B cell (primary cell): ENCODE data around the gene RANBP3L. TPM values are rescaled to one million over a fixed set of nuclear protein-coding genes. Genes with fewer than 3 reads are reported as not detected.
A peak's percentile ranks its signal among the peaks of the same experiment; 100 is the strongest.

Experiments
- ATAC-seq: fragments of 200-7000 bp; cut with Tn5 transposase; one replicate; pipeline ENCODE4 v1.10.0; 2021; ENCODE audit warnings: low read depth, mild to moderate bottlenecking, moderate number of reproducible peaks, moderate library complexity
- CTCF ChIA-PET: fragments of 350-600 bp; sonication (Branson Sonifier 250); formaldehyde crosslinking; loops from one replicate; lab custom pipeline; 2021; ENCODE audit warnings: antibody characterized with exemption, inconsistent platforms; lab: Charles Lee
- POLR2A ChIA-PET: fragments of 350-600 bp; sonication (Branson Sonifier 250); formaldehyde crosslinking; loops from one replicate; lab custom pipeline; 2021; ENCODE audit warnings: antibody characterized with exemption; lab: Charles Lee
- DNase-seq: peaks from one replicate; pipeline ENCODE4 v3.0.0; 2013
- H2AFZ ChIP-seq: 2 replicates; pipeline ENCODE4 v1.6.1; 2012; ENCODE audit warnings: mild to moderate bottlenecking, low read depth, low read length; ENCODE audit not compliant: insufficient read depth, poor library complexity, severe bottlenecking
- H3K27ac ChIP-seq, 2 donors: 1 replicate in 1 of 2; 2 replicates in 1 of 2; pipeline ENCODE4 v1.5.1; 2012 to 2013; ENCODE audit warnings: low read length in 2 of 2, mild to moderate bottlenecking in 2 of 2, moderate library complexity in 1 of 2
- H3K27me3 ChIP-seq, 4 experiments: fragments of 200-600 bp in 1 of 4; sonication (generic) in 1 of 4; replicated peaks in 1 of 4; 1 replicate in 2 of 4; 2 replicates in 2 of 4; pipeline versions ENCODE4 v1.6.1 to v1.7.0; 2013 to 2016; ENCODE audit warnings: low read length in 3 of 4, mild to moderate bottlenecking in 2 of 4, mixed read lengths in 1 of 4, moderate library complexity in 1 of 4; ENCODE audit not compliant: insufficient read depth in 4 of 4, control insufficient read depth in 3 of 4; ENCODE audit errors: control extremely low read depth in 1 of 4
- H3K36me3 ChIP-seq, 2 experiments: replicated peaks in 1 of 2; 1 replicate in 1 of 2; 2 replicates in 1 of 2; pipeline versions ENCODE4 v1.6.1 to v1.7.1; 2013; ENCODE audit warnings: low read length in 1 of 2; ENCODE audit not compliant: insufficient read depth in 2 of 2, control insufficient read depth in 1 of 2; ENCODE audit errors: control extremely low read depth in 1 of 2, extremely low read depth in 1 of 2
- H3K4me1 ChIP-seq, 2 donors: fragments of 200-600 bp in 1 of 2; sonication (generic) in 1 of 2; 1 replicate in 1 of 2; 2 replicates in 1 of 2; pipeline versions ENCODE4 v1.5.1 to v1.6.1; 2013 to 2017; ENCODE audit warnings: low read length in 2 of 2; ENCODE audit not compliant: control insufficient read depth in 2 of 2, insufficient read depth in 2 of 2
- H3K4me2 ChIP-seq: replicated peaks from 2 replicates; pipeline ENCODE3; 2012; ENCODE audit warnings: mild to moderate bottlenecking, low read depth, low read length; ENCODE audit not compliant: poor library complexity, severe bottlenecking
- H3K4me3 ChIP-seq, 5 experiments: fragments of 200-600 bp in 1 of 5; sonication (generic) in 1 of 5; 1 replicate in 3 of 5; 2 replicates in 2 of 5; pipeline versions ENCODE4 v1.5.1 to v1.7.0; 2011 to 2016; ENCODE audit warnings: low read length in 4 of 5, mild to moderate bottlenecking in 4 of 5, low read depth in 2 of 5, control low read depth in 1 of 5, moderate library complexity in 1 of 5; ENCODE audit not compliant: insufficient read depth in 1 of 5; ENCODE audit errors: control extremely low read depth in 1 of 5, extremely low read depth in 1 of 5
- H3K79me2 ChIP-seq: fragments of 200-600 bp; sonication (generic); one replicate; pipeline ENCODE4 v1.6.0; 2016; ENCODE audit warnings: low read length; ENCODE audit not compliant: control insufficient read depth, insufficient read depth
- H3K9ac ChIP-seq: fragments of 200-600 bp; sonication (generic); 2 replicates; pipeline ENCODE4 v1.6.1; 2017; ENCODE audit warnings: mild to moderate bottlenecking, low read length, moderate library complexity
- H3K9me3 ChIP-seq, 3 donors: one replicate each; pipeline versions ENCODE4 v1.6.1 to v1.7.1; 2013; ENCODE audit warnings: low read length in 2 of 3; ENCODE audit not compliant: control insufficient read depth in 2 of 3, insufficient read depth in 1 of 3; ENCODE audit errors: control extremely low read depth in 1 of 3
- H4K20me1 ChIP-seq: 2 replicates; pipeline ENCODE4 v1.6.0; 2012; ENCODE audit warnings: mild to moderate bottlenecking, low read length; ENCODE audit not compliant: insufficient read depth, control insufficient read depth, poor library complexity, severe bottlenecking
- H3K27ac Mint-ChIP-seq: one replicate; pipeline ENCODE4 v1.8.0; 2021; ENCODE audit warnings: mixed read lengths
- H3K27me3 Mint-ChIP-seq: one replicate; pipeline ENCODE4 v1.8.0; 2021; ENCODE audit warnings: mixed read lengths
- H3K4me1 Mint-ChIP-seq: one replicate; pipeline ENCODE4 v1.8.0; 2021; ENCODE audit warnings: mixed read lengths
- H3K4me3 Mint-ChIP-seq: one replicate; pipeline ENCODE4 v1.8.0; 2021; ENCODE audit warnings: mixed read lengths
- H3K9me3 Mint-ChIP-seq: one replicate; pipeline ENCODE4 v1.8.0; 2022; ENCODE audit warnings: mixed read lengths; ENCODE audit not compliant: insufficient read depth
- EZH2 ChIP-seq: IDR thresholded peaks from 2 replicates; pipeline ENCODE4 v1.6.1; 2012; ENCODE audit warnings: borderline replicate concordance, low read depth, mild to moderate bottlenecking, moderate library complexity, low read length; ENCODE audit not compliant: insufficient read depth, poor library complexity, severe bottlenecking
- WGBS: methylation state at CpG from one replicate; pipeline ENCODE4 v1.1.5; 2013; ENCODE audit warnings: missing lambda C conversion rate; ENCODE audit not compliant: insufficient coverage; 5-methylcytosine and 5-hydroxymethylcytosine counted together
- intact Hi-C: fragments of 100-400 bp; cut with micrococcal nuclease; formaldehyde crosslinking; loops from one replicate; pipeline ENCODE4 v1.10.0; 2022
- polyA minus RNA-seq: library from RNA; depleted of rRNA, polyadenylated mRNA; stranded (reverse); fragments of >200 nt; gene quantifications from 2 replicates; pipeline ENCODE4 v1.2.3, GENCODE V29; 2012
- polyA plus RNA-seq: library from polyadenylated mRNA; depleted of rRNA; stranded (reverse); fragments of >200 nt; gene quantifications from 2 replicates; pipeline ENCODE4 v1.2.3, GENCODE V29; 2012
- total RNA-seq, 2 donors: library from RNA; stranded (reverse); fragments of 120-200 nt in 1 of 2; gene quantifications; 1 replicate in 1 of 2; 2 replicates in 1 of 2; pipeline versions ENCODE4 v1.2.3 to v1.2.4, GENCODE V29; 2013 to 2022
- TF ChIP-seq, protein P1 (sequence below): fragments of 200-600 bp; IDR thresholded peaks from one replicate; pipeline ENCODE4 v1.8.0; 2022; ENCODE audit warnings: antibody characterized with exemption, mild to moderate bottlenecking

The RANBP3L gene, protein sequence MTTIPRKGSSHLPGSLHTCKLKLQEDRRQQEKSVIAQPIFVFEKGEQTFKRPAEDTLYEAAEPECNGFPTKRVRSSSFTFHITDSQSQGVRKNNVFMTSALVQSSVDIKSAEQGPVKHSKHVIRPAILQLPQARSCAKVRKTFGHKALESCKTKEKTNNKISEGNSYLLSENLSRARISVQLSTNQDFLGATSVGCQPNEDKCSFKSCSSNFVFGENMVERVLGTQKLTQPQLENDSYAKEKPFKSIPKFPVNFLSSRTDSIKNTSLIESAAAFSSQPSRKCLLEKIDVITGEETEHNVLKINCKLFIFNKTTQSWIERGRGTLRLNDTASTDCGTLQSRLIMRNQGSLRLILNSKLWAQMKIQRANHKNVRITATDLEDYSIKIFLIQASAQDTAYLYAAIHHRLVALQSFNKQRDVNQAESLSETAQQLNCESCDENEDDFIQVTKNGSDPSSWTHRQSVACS
- not detected in 2 replicates for total RNA-seq
- total RNA-seq (2013) = not detected
- polyA plus RNA-seq = not detected in 2 replicates
- not detected in 2 replicates for polyA minus RNA-seq

DNA sequence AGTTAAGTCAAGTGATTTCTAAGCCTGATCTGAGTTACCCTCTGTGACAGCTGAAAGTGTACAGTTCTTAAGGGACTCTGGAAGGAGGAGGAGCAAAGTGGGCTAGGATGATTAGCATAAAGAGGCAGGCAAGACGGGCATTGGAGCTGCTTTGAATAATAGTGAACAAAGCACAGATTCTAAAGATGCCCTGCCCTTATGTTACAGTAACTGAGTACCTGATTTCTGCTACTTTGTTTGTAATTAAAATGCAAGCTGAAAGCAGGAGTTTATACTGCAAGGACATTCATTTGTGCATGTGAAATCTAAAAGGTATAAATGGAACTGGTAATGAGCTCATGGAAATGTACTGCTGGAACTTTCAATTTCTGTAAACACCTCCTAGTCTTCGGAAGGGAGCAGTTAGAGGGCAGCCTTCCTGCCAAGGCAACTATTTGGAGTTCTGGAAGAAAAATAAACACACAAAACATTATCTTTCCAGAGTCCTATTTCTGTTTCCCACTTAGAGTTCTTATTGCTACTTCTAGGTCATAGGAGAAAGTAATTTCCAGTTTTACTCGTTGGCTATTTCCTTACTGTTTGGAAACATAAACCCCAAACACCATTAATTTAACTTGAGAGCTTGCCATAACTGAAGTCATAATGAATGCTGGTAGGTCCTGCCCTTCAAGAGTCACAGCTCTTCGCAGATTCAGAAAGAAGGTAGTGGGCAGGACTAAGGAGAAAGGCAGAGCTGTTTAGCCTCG, at the start of gene RANBP3L:
RANBP3L (minus strand) TSS at position 45 of the 746 bp plus-strand sequence. CDS start 486 bp downstream, outside the sequence.
- 33% methylated on average over 2 of the region's 5 CpGs for WGBS
- no peak within 1 kb of the TSS for H3K27ac Mint-ChIP-seq
- H3K9me3 Mint-ChIP-seq = no peaks in the 10 kb centered on the region
- H2AFZ ChIP-seq = peak within 1 kb of the TSS; percentile 20
- CTCF ChIA-PET = interaction anchor here (0.6 to 1.4 kb wide), 3 partner anchors 37 to 1212 kb away, joined by 3 to 9 read pairs (median 4); no protein-coding TSS in a partner anchor
- intact Hi-C loops = no loop called here
- POLR2A ChIA-PET = no interaction called here
- H4K20me1 ChIP-seq = no peaks in the 10 kb centered on the region
- H3K4me1 ChIP-seq = no peaks in the 10 kb centered on the region
- H3K4me2 ChIP-seq = peak within 1 kb of the TSS; percentile 21
- H3K27me3 Mint-ChIP-seq = peaks cover 15% of the 10 kb centered on the region
- no peak within 1 kb of the TSS for H3K4me3 Mint-ChIP-seq
- H3K4me1 Mint-ChIP-seq = peaks cover 8% of the 10 kb centered on the region
- H3K79me2 ChIP-seq = no peaks in the 10 kb centered on the region
- no peaks in the 10 kb centered on the region for H3K9me3 ChIP-seq
- no peak for DNase-seq
- peak; percentile 24 for ATAC-seq
- H3K27me3 ChIP-seq = no peaks in the 10 kb centered on the region
- TF ChIP-seq, protein P1, sequence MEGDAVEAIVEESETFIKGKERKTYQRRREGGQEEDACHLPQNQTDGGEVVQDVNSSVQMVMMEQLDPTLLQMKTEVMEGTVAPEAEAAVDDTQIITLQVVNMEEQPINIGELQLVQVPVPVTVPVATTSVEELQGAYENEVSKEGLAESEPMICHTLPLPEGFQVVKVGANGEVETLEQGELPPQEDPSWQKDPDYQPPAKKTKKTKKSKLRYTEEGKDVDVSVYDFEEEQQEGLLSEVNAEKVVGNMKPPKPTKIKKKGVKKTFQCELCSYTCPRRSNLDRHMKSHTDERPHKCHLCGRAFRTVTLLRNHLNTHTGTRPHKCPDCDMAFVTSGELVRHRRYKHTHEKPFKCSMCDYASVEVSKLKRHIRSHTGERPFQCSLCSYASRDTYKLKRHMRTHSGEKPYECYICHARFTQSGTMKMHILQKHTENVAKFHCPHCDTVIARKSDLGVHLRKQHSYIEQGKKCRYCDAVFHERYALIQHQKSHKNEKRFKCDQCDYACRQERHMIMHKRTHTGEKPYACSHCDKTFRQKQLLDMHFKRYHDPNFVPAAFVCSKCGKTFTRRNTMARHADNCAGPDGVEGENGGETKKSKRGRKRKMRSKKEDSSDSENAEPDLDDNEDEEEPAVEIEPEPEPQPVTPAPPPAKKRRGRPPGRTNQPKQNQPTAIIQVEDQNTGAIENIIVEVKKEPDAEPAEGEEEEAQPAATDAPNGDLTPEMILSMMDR = no peak
- no peak for TF ChIP-seq EZH2
- H3K36me3 ChIP-seq = no peaks in the 10 kb centered on the region
- no peak within 1 kb of the TSS for H3K9ac ChIP-seq
- peak within 1 kb of the TSS in 1 of 5 experiments; percentile 16 for H3K4me3 ChIP-seq
- H3K27ac ChIP-seq = no peak within 1 kb of the TSS
